Measurements from ENCODE around the gene TEX9.

DNA sequence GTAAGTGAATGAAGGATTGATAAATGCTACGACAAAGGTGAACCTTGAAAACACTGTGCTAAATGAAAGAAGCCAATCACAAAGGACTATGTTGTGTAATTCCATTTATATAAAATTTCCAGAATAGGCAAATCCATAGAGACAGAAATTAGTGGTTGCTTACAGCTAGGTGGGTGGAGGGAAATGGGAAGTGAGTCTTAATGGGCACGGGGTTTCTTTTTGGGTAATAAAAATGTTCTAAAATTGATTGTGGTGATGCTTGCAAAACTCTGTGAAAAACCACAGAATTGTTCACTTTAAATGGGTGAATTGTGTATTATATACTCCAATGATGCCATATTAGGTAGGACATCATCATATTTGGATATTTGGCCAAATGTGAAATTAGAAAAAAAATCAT is 20.9 kb upstream of the TEX9 start:
- TF ChIP-seq CTCF (conservative IDR thresholded peaks at IDR 0.05 in 1 of 2, IDR thresholded peaks at IDR 0.05 in 1 of 2; ENCODE audit: low read depth in 1 of 2, low read length in 2 of 2) (no peak), EZH2 (IDR thresholded peaks at IDR 0.05; ENCODE audit: low read length, missing control alignments) (no peak)
